NCI-H2227 treated with DMSO at 0.1 percent for 48 hours (cell line): ENCODE measurements around the gene ACTN4.

Experiments used
- DNase-seq: peaks from one replicate; lab custom pipeline; 2025; lab: John Stamatoyannopoulos, UW

ACTN4 gene

GRCh38 chr19:38695832-38696728 is 48.6 kb downstream of the ACTN4 start:
- DNase-seq: no peak

- DNase-seq: no peak
Observed at GRCh38 chr19:38696729-38697055, 49.2 kb downstream of the ACTN4 start.

GRCh38 chr19:38697197-38697596 is 49.7 kb downstream of the ACTN4 start:
- DNase-seq: no peak

- DNase-seq: no peak
Observed at GRCh38 chr19:38697641-38698071, 50.2 kb downstream of the ACTN4 start.

GRCh38 chr19:38698225-38699026 is 51.0 kb downstream of the ACTN4 start:
- no peak for DNase-seq

GRCh38 chr19:38699027-38699346 is 51.5 kb downstream of the ACTN4 start:
- DNase-seq: no peak

- DNase-seq: no peak
Observed at GRCh38 chr19:38699647-38700349, 52.3 kb downstream of the ACTN4 start.

GRCh38 chr19:38700350-38700901 is 53.0 kb downstream of the ACTN4 start:
- no peak for DNase-seq

- no peak for DNase-seq
Observed at GRCh38 chr19:38700902-38701454, 53.5 kb downstream of the ACTN4 start.

GRCh38 chr19:38701455-38702063 is 54.1 kb downstream of the ACTN4 start:
- no peak for DNase-seq

- DNase-seq: no peak
Observed at GRCh38 chr19:38702278-38702677, 54.8 kb downstream of the ACTN4 start.

GRCh38 chr19:38703509-38703908 is 56.1 kb downstream of the ACTN4 start:
- no peak for DNase-seq

- no peak for DNase-seq
Observed at GRCh38 chr19:38704488-38705026, 57.1 kb downstream of the ACTN4 start.

- no peak for DNase-seq
Observed at GRCh38 chr19:38705197-38706019, 58.0 kb downstream of the ACTN4 start.

- no peak for DNase-seq
Observed at GRCh38 chr19:38706792-38707511, 59.5 kb downstream of the ACTN4 start.

- no peak for DNase-seq
Observed at GRCh38 chr19:38707512-38708114, 60.2 kb downstream of the ACTN4 start.

GRCh38 chr19:38708413-38709024 is 61.1 kb downstream of the ACTN4 start:
- no peak for DNase-seq

GRCh38 chr19:38709119-38709518 is 61.7 kb downstream of the ACTN4 start:
- DNase-seq: no peak
